SK-N-SH (cell line): ENCODE data around the gene FIGNL2. TPM values are rescaled to one million over a fixed set of nuclear protein-coding genes. Genes with fewer than 3 reads are reported as not detected.

Experiments
- CTCF ChIA-PET: fragments of 300-600, 350-600 bp; formaldehyde crosslinking; extraction: SDS; loops from one replicate; lab custom pipeline; 2021; lab: Yijun Ruan, JAX
- POLR2A ChIA-PET: fragments of 350-600 bp; sonication (Branson Sonifier 250); formaldehyde crosslinking; extraction: SDS; loops from one replicate; lab custom pipeline; 2020; ENCODE audit warnings: antibody characterized with exemption, inconsistent platforms; lab: Yijun Ruan, JAX
- DNase-seq: peaks from one replicate; pipeline ENCODE4 v3.0.0; 2012
- H2AFZ ChIP-seq: fragments of 200-600 bp; sonication (generic); 2 replicates; pipeline ENCODE4 v1.8.1; 2016; ENCODE audit warnings: antibody characterized with exemption, mild to moderate bottlenecking, low read depth
- H3F3A ChIP-seq: fragments of 200-600 bp; sonication (generic); replicated peaks from 2 replicates; pipeline ENCODE3; 2016; ENCODE audit warnings: antibody characterized with exemption, mild to moderate bottlenecking; ENCODE audit not compliant: insufficient read depth
- H3K27ac ChIP-seq, 2 experiments: fragments of 200-500 bp in 1 of 2; fragments of 200-600 bp in 1 of 2; sonication (Bioruptor generic) in 1 of 2; sonication (generic), shearing (Covaris generic) in 1 of 2; 2 replicates each; pipeline versions ENCODE4 v1.5.1 to v1.6.1; 2014 to 2016; ENCODE audit warnings: low read depth in 2 of 2, inconsistent platforms in 1 of 2, low read length in 1 of 2, mild to moderate bottlenecking in 1 of 2, mixed read lengths in 1 of 2
- H3K27me3 ChIP-seq: fragments of 200-600 bp; sonication (generic), shearing (Covaris generic); 2 replicates; pipeline ENCODE4 v1.6.1; 2016; ENCODE audit warnings: mixed run types; ENCODE audit not compliant: insufficient read depth
- H3K36me3 ChIP-seq, 2 experiments: fragments of 200-500 bp in 1 of 2; fragments of 200-600 bp in 1 of 2; sonication (Bioruptor generic) in 1 of 2; sonication (generic) in 1 of 2; replicated peaks in 1 of 2; 2 replicates each; pipeline versions ENCODE3 to v1.5.1; 2014 to 2016; ENCODE audit warnings: low read length in 1 of 2, mild to moderate bottlenecking in 1 of 2; ENCODE audit not compliant: insufficient read depth in 2 of 2, control insufficient read depth in 1 of 2
- H3K4me1 ChIP-seq, 2 experiments: fragments of 200-500 bp in 1 of 2; fragments of 200-600 bp in 1 of 2; sonication (Bioruptor generic) in 1 of 2; sonication (generic), shearing (Covaris generic) in 1 of 2; 2 replicates each; pipeline versions ENCODE4 v1.5.1 to v1.6.1; 2014 to 2016; ENCODE audit warnings: low read depth in 1 of 2, low read length in 1 of 2, mixed run types in 1 of 2; ENCODE audit not compliant: insufficient read depth in 2 of 2, control insufficient read depth in 1 of 2
- H3K4me2 ChIP-seq: fragments of 200-600 bp; sonication (generic), shearing (Covaris generic); 2 replicates; pipeline ENCODE4 v1.6.1; 2017; ENCODE audit warnings: mixed run types
- H3K4me3 ChIP-seq, 2 experiments: fragments of 200-500 bp in 1 of 2; fragments of 200-600 bp in 1 of 2; sonication (Bioruptor generic) in 1 of 2; sonication (generic), shearing (Covaris generic) in 1 of 2; 2 replicates each; pipeline versions ENCODE4 v1.5.1 to v1.8.1; 2014 to 2016; ENCODE audit warnings: low read depth in 2 of 2, inconsistent platforms in 1 of 2, low read length in 1 of 2, mild to moderate bottlenecking in 1 of 2, mixed read lengths in 1 of 2, moderate library complexity in 1 of 2
- H3K79me2 ChIP-seq: fragments of 200-600 bp; sonication (generic); 2 replicates; pipeline ENCODE4 v1.8.1; 2017; ENCODE audit warnings: mild to moderate bottlenecking; ENCODE audit not compliant: insufficient read depth
- H3K9ac ChIP-seq: fragments of 200-600 bp; sonication (generic); 2 replicates; pipeline ENCODE4 v1.6.1; 2017; ENCODE audit warnings: mixed run types
- H3K9me2 ChIP-seq: fragments of 200-600 bp; sonication (generic); 2 replicates; pipeline ENCODE4 v1.6.1; 2017; ENCODE audit warnings: mixed run types
- H3K9me3 ChIP-seq: fragments of 200-600 bp; sonication (generic); 2 replicates; pipeline ENCODE4 v1.6.1; 2017; ENCODE audit warnings: mixed run types, mild to moderate bottlenecking, moderate library complexity
- H4K20me1 ChIP-seq: fragments of 200-600 bp; sonication (generic); 2 replicates; pipeline ENCODE4 v1.6.1; 2017; ENCODE audit warnings: mild to moderate bottlenecking, mixed run types; ENCODE audit not compliant: insufficient read depth
- CTCF ChIP-seq: fragments of 200-600 bp; sonication (generic); IDR thresholded peaks from 2 replicates; pipeline ENCODE4 v1.6.1; 2017; ENCODE audit warnings: antibody characterized with exemption, mild to moderate bottlenecking, moderate library complexity
- ELF1 ChIP-seq: IDR thresholded peaks from 2 replicates; pipeline ENCODE4 v1.4.0; 2012
- EZH2phosphoT487 ChIP-seq: fragments of 200-600 bp; sonication (generic); IDR thresholded peaks from 2 replicates; pipeline ENCODE4 v1.6.1; 2017; ENCODE audit warnings: low read depth, mixed run types, mild to moderate bottlenecking, antibody characterized with exemption, moderate library complexity, borderline replicate concordance
- GABPA ChIP-seq: IDR thresholded peaks from 2 replicates; pipeline ENCODE4 v1.4.0; 2012; ENCODE audit warnings: low read depth, mild to moderate bottlenecking
- IRF3 ChIP-seq: fragments of 150-350 bp; IDR thresholded peaks from 2 replicates; pipeline ENCODE4 v1.6.1; 2016; ENCODE audit warnings: mild to moderate bottlenecking, low read depth, low read length
- JUND ChIP-seq: IDR thresholded peaks from 2 replicates; pipeline ENCODE4 v1.4.0; 2012
- MAX ChIP-seq: IDR thresholded peaks from 2 replicates; pipeline ENCODE4 v1.4.0; 2012; ENCODE audit warnings: low read depth
- MEF2A ChIP-seq: IDR thresholded peaks from 2 replicates; pipeline ENCODE4 v1.4.0; 2012; ENCODE audit warnings: low read depth, borderline replicate concordance
- NRF1 ChIP-seq: IDR thresholded peaks from 2 replicates; pipeline ENCODE4 v1.6.1; 2012; ENCODE audit warnings: low read depth, mild to moderate bottlenecking, low read length
- PBX3 ChIP-seq: IDR thresholded peaks from 2 replicates; pipeline ENCODE4; 2012
- POLR2AphosphoS5 ChIP-seq: IDR thresholded peaks from 2 replicates; pipeline ENCODE4 v1.6.1; 2012; ENCODE audit warnings: low read depth, low read length
- RAD21 ChIP-seq: IDR thresholded peaks from 2 replicates; pipeline ENCODE4 v1.6.1; 2012; ENCODE audit warnings: mild to moderate bottlenecking, low read length
- RCOR1 ChIP-seq: fragments of 150-350 bp; IDR thresholded peaks from 2 replicates; pipeline ENCODE4 v1.6.1; 2017; ENCODE audit warnings: antibody characterized with exemption, low read length
- RFX5 ChIP-seq: IDR thresholded peaks from 2 replicates; pipeline ENCODE4 v1.6.1; 2012; ENCODE audit warnings: mild to moderate bottlenecking, improper control_type of control experiment, low read length
- SIN3A ChIP-seq: IDR thresholded peaks from 2 replicates; pipeline ENCODE4 v1.6.1; 2012; ENCODE audit warnings: low read depth, mild to moderate bottlenecking, low read length, moderate library complexity, borderline replicate concordance
- SMC3 ChIP-seq: IDR thresholded peaks from 2 replicates; pipeline ENCODE4 v1.6.1; 2012; ENCODE audit warnings: low read depth, low read length, improper control_type of control experiment
- TAF1 ChIP-seq: IDR thresholded peaks from 2 replicates; pipeline ENCODE4 v1.6.1; 2012; ENCODE audit warnings: low read depth, mild to moderate bottlenecking, low read length, moderate library complexity, borderline replicate concordance
- TCF12 ChIP-seq: IDR thresholded peaks from 2 replicates; pipeline ENCODE4 v1.4.0; 2012
- TEAD4 ChIP-seq: IDR thresholded peaks from 2 replicates; pipeline ENCODE4 v1.4.0; 2012; ENCODE audit warnings: mild to moderate bottlenecking, borderline replicate concordance; ENCODE audit not compliant: insufficient read depth
- ZBTB33 ChIP-seq: IDR thresholded peaks from 2 replicates; pipeline ENCODE4 v1.4.0; 2012; ENCODE audit warnings: low read depth, borderline replicate concordance
- WGBS: methylation state at CpG from one replicate; pipeline ENCODE4 v1.1.6; 2017; ENCODE audit warnings: low lambda C conversion rate; 5-methylcytosine and 5-hydroxymethylcytosine counted together
- polyA plus RNA-seq, 3 experiments: library from polyadenylated mRNA; depleted of rRNA; stranded (reverse); fragments of >200 nt; gene quantifications; 2 replicates each; pipeline ENCODE4 v1.2.3, GENCODE V29; 2012

The FIGNL2 gene
- polyA plus RNA-seq, 1 of the 3 experiments (the other 2 are of a cell fraction) = 0.05 TPM

GRCh38 chr12:51862947-51863346 lies 14.4 kb upstream of the FIGNL2 start (continued):
- TF ChIP-seq CTCF = no peak
- no peak for TF ChIP-seq TCF12

- Histone ChIP-seq H3K4me2 (no peak overlapping the region), H3K36me3 (no peaks in the 10 kb centered on the region), H3K27me3 (no peaks in the 10 kb centered on the region), H3K4me1 (peaks cover 0 to 15% of the 10 kb centered on the region in 2 experiments; a peak in 1 of 4 replicates), H3K9ac (no peak overlapping the region), H4K20me1 (no peaks in the 10 kb centered on the region), H3K9me2 (no peaks in the 10 kb centered on the region), H3K4me3 (no peak overlapping the region), H3F3A (no peaks in the 10 kb centered on the region), H3K79me2 (no peaks in the 10 kb centered on the region), H3K27ac (no peak overlapping the region), H3K9me3 (no peaks in the 10 kb centered on the region), H2AFZ (no peak overlapping the region)
- ChIA-PET POLR2A (no interaction called here), CTCF (no interaction called here)
- no peak for DNase-seq
- TF ChIP-seq TAF1 = no peak
- no peak for TF ChIP-seq PBX3
- TF ChIP-seq EZH2phosphoT487 = no peak
- TF ChIP-seq SMC3 = no peak
- TF ChIP-seq ZBTB33 = no peak
- TF ChIP-seq IRF3 = no peak
- no peak for TF ChIP-seq SIN3A
- no peak for TF ChIP-seq RAD21
- TF ChIP-seq RCOR1 = no peak
- TF ChIP-seq MEF2A = no peak
- TF ChIP-seq RFX5 = no peak
- TF ChIP-seq NRF1 = no peak
- no peak for TF ChIP-seq TEAD4
- TF ChIP-seq ELF1 = no peak
- no peak for TF ChIP-seq GABPA
- no peak for TF ChIP-seq MAX
- no peak for TF ChIP-seq JUND
- TF ChIP-seq POLR2AphosphoS5 = no peak
- 80% methylated on average over 3 of the region's 3 CpGs for WGBS
Observed at GRCh38 chr12:51860986-51861385, 12.5 kb upstream of the FIGNL2 start.
